GM23338 (cell line): ENCODE measurements around the gene EDNRA. TPM values are rescaled to one million over a fixed set of nuclear protein-coding genes. Genes with fewer than 3 reads are reported as not detected.

ENCODE experiments used
- ATAC-seq: fragments of 200-7000 bp; cut with Tn5 transposase; 3 replicates; pipeline ENCODE4 v1.9.1; 2020
- DNase-seq: peaks from one replicate; pipeline ENCODE4 v3.0.0-alpha.2; 2015; ENCODE audit warnings: low spot score
- H2AFZ ChIP-seq: fragments of 200-600 bp; sonication (generic); 2 replicates; pipeline ENCODE4 v1.8.0; 2016; ENCODE audit warnings: antibody characterized with exemption, mild to moderate bottlenecking, moderate library complexity
- H3F3A ChIP-seq: fragments of 200-600 bp; sonication (generic); replicated peaks from 2 replicates; pipeline ENCODE4 v1.8.0; 2017; ENCODE audit warnings: antibody characterized with exemption, mixed run types, low read depth
- H3K27ac ChIP-seq: fragments of 200-600 bp; sonication (generic); 2 replicates; pipeline ENCODE4 v1.6.1; 2016; ENCODE audit warnings: low read depth
- H3K27me3 ChIP-seq: fragments of 200-600 bp; sonication (generic); 2 replicates; pipeline ENCODE4 v1.8.0; 2016; ENCODE audit warnings: mild to moderate bottlenecking, mixed run types, moderate library complexity; ENCODE audit not compliant: insufficient read depth
- H3K36me3 ChIP-seq: fragments of 200-600 bp; sonication (generic); 2 replicates; pipeline ENCODE4 v1.8.0; 2016; ENCODE audit warnings: mild to moderate bottlenecking; ENCODE audit not compliant: insufficient read depth
- H3K4me1 ChIP-seq: fragments of 200-600 bp; sonication (generic); 2 replicates; pipeline ENCODE4 v1.8.0; 2016; ENCODE audit warnings: mild to moderate bottlenecking, moderate library complexity; ENCODE audit not compliant: insufficient read depth
- H3K4me2 ChIP-seq: fragments of 200-600 bp; sonication (generic); 2 replicates; pipeline ENCODE4 v1.7.1; 2017; ENCODE audit warnings: mixed run types
- H3K4me3 ChIP-seq: fragments of 200-600 bp; sonication (generic); 2 replicates; pipeline ENCODE4 v1.6.1; 2016; ENCODE audit warnings: mixed run types
- H3K79me2 ChIP-seq: fragments of 200-600 bp; sonication (generic); replicated peaks from 2 replicates; pipeline ENCODE4 v1.8.0; 2017; ENCODE audit warnings: mild to moderate bottlenecking; ENCODE audit not compliant: insufficient read depth
- H3K9me2 ChIP-seq: fragments of 200-600 bp; sonication (generic); 2 replicates; pipeline ENCODE4 v1.8.0; 2017; ENCODE audit not compliant: insufficient read depth
- H4K20me1 ChIP-seq: fragments of 200-600 bp; sonication (generic); replicated peaks from 2 replicates; pipeline ENCODE4 v1.8.0; 2017; ENCODE audit warnings: mild to moderate bottlenecking; ENCODE audit not compliant: insufficient read depth
- H3K27ac Mint-ChIP-seq: 2 replicates; pipeline ENCODE4 v1.8.0; 2020; ENCODE audit warnings: inconsistent platforms, mild to moderate bottlenecking, moderate library complexity, mixed read lengths
- H3K27me3 Mint-ChIP-seq: 3 replicates; pipeline ENCODE4 v1.8.0; 2022; ENCODE audit warnings: low read depth, mild to moderate bottlenecking, moderate library complexity, mixed read lengths, inconsistent platforms; ENCODE audit not compliant: insufficient read depth, poor library complexity
- H3K36me3 Mint-ChIP-seq: 3 replicates; pipeline ENCODE4 v1.8.0; 2021; ENCODE audit warnings: low read depth, mild to moderate bottlenecking, inconsistent platforms, moderate library complexity, mixed read lengths
- H3K4me1 Mint-ChIP-seq: 3 replicates; pipeline ENCODE4 v1.8.0; 2020; ENCODE audit warnings: mild to moderate bottlenecking, inconsistent platforms, mixed read lengths
- H3K4me3 Mint-ChIP-seq: 3 replicates; pipeline ENCODE4 v1.8.0; 2021; ENCODE audit warnings: moderate library complexity, mild to moderate bottlenecking, inconsistent platforms, mixed read lengths
- H3K9me3 Mint-ChIP-seq: 3 replicates; pipeline ENCODE4 v1.8.0; 2020; ENCODE audit warnings: moderate library complexity, mild to moderate bottlenecking, inconsistent platforms, mixed read lengths
- CREB1 ChIP-seq: fragments of 250-450 bp; sonication (Bioruptor Pico); IDR thresholded peaks from 2 replicates; pipeline ENCODE4 v1.5.0; 2020; ENCODE audit warnings: low read depth, mild to moderate bottlenecking, moderate library complexity
- EZH2 ChIP-seq: fragments of 200-600 bp; sonication (generic); IDR thresholded peaks from one replicate; pipeline ENCODE4 v1.8.0; 2017; ENCODE audit warnings: antibody characterized with exemption, mild to moderate bottlenecking, low read depth; ENCODE audit not compliant: unreplicated experiment
- STAT1 ChIP-seq: IDR thresholded peaks from one replicate; pipeline ENCODE4 v1.6.1; 2016; ENCODE audit warnings: antibody characterized with exemption; ENCODE audit not compliant: unreplicated experiment
- polyA plus RNA-seq: library from polyadenylated mRNA; unstranded; fragments of >200 nt; fragmentation: Nextera tagmentation; extraction: Ambion mirVana; gene quantifications from 2 replicates; pipeline ENCODE4 v1.2.1, GENCODE V29; 2016
- total RNA-seq: library from RNA; depleted of rRNA; stranded (reverse); fragments of >200 nt; shearing (Covaris generic); gene quantifications from 2 replicates; pipeline ENCODE4 v1.2.3, GENCODE V29; 2014
- TF ChIP-seq, protein P1 (sequence below): fragments of 250-450 bp; sonication (Bioruptor Pico); IDR thresholded peaks from 2 replicates; pipeline ENCODE4 v1.5.0; 2020; ENCODE audit warnings: mild to moderate bottlenecking, moderate library complexity
- TF ChIP-seq, protein P2 (sequence below): IDR thresholded peaks from 2 replicates; pipeline ENCODE4 v1.6.1; 2016; ENCODE audit warnings: antibody characterized with exemption

EDNRA gene
- total and polyA plus RNA-seq, 2 experiments from 2014 or later = 1.5 to 5.0 TPM

DNA sequence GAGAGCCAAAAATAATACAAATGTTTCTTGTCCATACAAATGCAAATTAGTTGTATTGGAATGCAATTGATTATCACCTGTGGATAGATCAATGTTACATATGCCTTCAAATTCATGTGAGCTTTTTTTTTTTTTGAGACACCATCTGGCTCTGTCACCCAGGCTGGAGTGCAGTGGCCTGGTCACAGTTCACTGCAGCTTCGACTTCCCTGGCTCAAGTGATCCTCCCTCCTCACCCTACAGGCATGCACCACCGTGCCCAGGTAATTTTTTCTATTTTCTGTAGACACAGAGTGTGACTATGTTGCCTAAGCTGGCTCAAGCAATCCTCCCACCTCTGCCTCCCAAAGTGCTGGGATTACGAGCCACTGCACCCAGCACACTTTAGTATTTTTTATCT is 97.7 kb downstream of the EDNRA start:
- Mint-ChIP-seq H3K36me3 (no peaks in the 10 kb centered on the region), H3K9me3 (no peaks in the 10 kb centered on the region; the same call in 2 of the 3 replicates), H3K27ac (peak overlapping the region; percentile 66; the same call in 1 of the 2 replicates), H3K27me3 (no peaks in the 10 kb centered on the region), H3K4me3 (no peak overlapping the region), H3K4me1 (no peaks in the 10 kb centered on the region; the same call in 2 of the 3 replicates)
- no peaks in the 10 kb centered on the region for H3F3A ChIP-seq
- no peak overlapping the region for H3K4me3 ChIP-seq
- DNase-seq = no peak
- H3K4me2 ChIP-seq = no peak overlapping the region
- no peaks in the 10 kb centered on the region for H3K79me2 ChIP-seq
- H3K9me2 ChIP-seq = peaks cover 6% of the 10 kb centered on the region; the same call in 1 of the 2 replicates
- no peak for TF ChIP-seq CREB1 (CRISPR knock-in tag)
- no peaks in the 10 kb centered on the region for H3K4me1 ChIP-seq
- ATAC-seq = no peak
- H3K36me3 ChIP-seq = no peaks in the 10 kb centered on the region
- no peak overlapping the region for H2AFZ ChIP-seq
- no peaks in the 10 kb centered on the region for H4K20me1 ChIP-seq
- no peaks in the 10 kb centered on the region for H3K27me3 ChIP-seq
- H3K27ac ChIP-seq = no peak overlapping the region

DNA sequence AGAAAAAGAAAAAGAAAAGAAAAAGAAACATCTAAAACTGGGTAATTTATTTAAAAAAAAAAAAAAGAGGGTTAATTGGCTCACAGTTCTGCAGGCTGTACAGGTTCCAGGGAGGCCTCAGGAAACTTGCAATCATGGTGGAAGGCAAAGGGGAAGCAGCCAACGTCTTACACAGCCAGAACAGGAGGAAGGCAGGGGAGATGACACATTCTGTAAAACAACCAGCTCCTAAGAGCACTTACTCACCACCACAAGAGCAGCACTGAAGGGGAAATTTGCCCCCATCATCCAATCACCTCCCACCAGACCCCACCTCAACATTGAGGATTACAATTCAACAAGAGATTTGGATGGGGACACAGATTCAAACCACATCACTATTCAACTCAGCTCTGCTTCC is 99.5 kb downstream of the EDNRA start:
- no peak for DNase-seq
- no peak overlapping the region for H3K27ac Mint-ChIP-seq
- Histone ChIP-seq H3K27me3 (no peaks in the 10 kb centered on the region), H3K4me2 (no peak overlapping the region), H3K36me3 (peaks cover 7% of the 10 kb centered on the region; the same call in 1 of the 2 replicates), H4K20me1 (no peaks in the 10 kb centered on the region), H3F3A (no peaks in the 10 kb centered on the region), H3K4me3 (no peak overlapping the region), H3K9me2 (peaks cover 6% of the 10 kb centered on the region; the same call in 1 of the 2 replicates), H3K27ac (no peak overlapping the region), H3K4me1 (no peaks in the 10 kb centered on the region), H3K79me2 (no peaks in the 10 kb centered on the region), H2AFZ (peak overlapping the region; percentile 56; the same call in 1 of the 2 replicates)
- H3K4me3 Mint-ChIP-seq = no peak overlapping the region
- H3K4me1 Mint-ChIP-seq = no peaks in the 10 kb centered on the region; the same call in 2 of the 3 replicates
- no peak for TF ChIP-seq STAT1
- TF ChIP-seq, protein P1, sequence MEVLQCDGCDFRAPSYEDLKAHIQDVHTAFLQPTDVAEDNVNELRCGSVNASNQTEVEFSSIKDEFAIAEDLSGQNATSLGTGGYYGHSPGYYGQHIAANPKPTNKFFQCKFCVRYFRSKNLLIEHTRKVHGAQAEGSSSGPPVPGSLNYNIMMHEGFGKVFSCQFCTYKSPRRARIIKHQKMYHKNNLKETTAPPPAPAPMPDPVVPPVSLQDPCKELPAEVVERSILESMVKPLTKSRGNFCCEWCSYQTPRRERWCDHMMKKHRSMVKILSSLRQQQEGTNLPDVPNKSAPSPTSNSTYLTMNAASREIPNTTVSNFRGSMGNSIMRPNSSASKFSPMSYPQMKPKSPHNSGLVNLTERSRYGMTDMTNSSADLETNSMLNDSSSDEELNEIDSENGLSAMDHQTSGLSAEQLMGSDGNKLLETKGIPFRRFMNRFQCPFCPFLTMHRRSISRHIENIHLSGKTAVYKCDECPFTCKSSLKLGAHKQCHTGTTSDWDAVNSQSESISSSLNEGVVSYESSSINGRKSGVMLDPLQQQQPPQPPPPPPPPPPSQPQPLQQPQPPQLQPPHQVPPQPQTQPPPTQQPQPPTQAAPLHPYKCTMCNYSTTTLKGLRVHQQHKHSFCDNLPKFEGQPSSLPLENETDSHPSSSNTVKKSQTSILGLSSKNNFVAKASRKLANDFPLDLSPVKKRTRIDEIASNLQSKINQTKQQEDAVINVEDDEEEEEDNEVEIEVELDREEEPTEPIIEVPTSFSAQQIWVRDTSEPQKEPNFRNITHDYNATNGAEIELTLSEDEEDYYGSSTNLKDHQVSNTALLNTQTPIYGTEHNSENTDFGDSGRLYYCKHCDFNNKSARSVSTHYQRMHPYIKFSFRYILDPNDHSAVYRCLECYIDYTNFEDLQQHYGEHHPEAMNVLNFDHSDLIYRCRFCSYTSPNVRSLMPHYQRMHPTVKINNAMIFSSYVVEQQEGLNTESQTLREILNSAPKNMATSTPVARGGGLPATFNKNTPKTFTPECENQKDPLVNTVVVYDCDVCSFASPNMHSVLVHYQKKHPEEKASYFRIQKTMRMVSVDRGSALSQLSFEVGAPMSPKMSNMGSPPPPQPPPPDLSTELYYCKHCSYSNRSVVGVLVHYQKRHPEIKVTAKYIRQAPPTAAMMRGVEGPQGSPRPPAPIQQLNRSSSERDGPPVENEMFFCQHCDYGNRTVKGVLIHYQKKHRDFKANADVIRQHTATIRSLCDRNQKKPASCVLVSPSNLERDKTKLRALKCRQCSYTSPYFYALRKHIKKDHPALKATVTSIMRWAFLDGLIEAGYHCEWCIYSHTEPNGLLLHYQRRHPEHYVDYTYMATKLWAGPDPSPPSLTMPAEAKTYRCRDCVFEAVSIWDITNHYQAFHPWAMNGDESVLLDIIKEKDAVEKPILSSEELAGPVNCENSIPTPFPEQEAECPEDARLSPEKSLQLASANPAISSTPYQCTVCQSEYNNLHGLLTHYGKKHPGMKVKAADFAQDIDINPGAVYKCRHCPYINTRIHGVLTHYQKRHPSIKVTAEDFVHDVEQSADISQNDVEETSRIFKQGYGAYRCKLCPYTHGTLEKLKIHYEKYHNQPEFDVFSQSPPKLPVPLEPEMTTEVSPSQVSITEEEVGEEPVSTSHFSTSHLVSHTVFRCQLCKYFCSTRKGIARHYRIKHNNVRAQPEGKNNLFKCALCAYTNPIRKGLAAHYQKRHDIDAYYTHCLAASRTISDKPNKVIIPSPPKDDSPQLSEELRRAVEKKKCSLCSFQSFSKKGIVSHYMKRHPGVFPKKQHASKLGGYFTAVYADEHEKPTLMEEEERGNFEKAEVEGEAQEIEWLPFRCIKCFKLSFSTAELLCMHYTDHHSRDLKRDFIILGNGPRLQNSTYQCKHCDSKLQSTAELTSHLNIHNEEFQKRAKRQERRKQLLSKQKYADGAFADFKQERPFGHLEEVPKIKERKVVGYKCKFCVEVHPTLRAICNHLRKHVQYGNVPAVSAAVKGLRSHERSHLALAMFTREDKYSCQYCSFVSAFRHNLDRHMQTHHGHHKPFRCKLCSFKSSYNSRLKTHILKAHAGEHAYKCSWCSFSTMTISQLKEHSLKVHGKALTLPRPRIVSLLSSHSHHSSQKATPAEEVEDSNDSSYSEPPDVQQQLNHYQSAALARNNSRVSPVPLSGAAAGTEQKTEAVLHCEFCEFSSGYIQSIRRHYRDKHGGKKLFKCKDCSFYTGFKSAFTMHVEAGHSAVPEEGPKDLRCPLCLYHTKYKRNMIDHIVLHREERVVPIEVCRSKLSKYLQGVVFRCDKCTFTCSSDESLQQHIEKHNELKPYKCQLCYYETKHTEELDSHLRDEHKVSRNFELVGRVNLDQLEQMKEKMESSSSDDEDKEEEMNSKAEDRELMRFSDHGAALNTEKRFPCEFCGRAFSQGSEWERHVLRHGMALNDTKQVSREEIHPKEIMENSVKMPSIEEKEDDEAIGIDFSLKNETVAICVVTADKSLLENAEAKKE (CRISPR knock-in tag) = no peak
- TF ChIP-seq EZH2 = no peak
- TF ChIP-seq, protein P2, sequence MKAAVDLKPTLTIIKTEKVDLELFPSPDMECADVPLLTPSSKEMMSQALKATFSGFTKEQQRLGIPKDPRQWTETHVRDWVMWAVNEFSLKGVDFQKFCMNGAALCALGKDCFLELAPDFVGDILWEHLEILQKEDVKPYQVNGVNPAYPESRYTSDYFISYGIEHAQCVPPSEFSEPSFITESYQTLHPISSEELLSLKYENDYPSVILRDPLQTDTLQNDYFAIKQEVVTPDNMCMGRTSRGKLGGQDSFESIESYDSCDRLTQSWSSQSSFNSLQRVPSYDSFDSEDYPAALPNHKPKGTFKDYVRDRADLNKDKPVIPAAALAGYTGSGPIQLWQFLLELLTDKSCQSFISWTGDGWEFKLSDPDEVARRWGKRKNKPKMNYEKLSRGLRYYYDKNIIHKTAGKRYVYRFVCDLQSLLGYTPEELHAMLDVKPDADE = no peak
- H3K9me3 Mint-ChIP-seq = peaks cover 15% of the 10 kb centered on the region
- peaks cover 2% of the 10 kb centered on the region for H3K27me3 Mint-ChIP-seq
- H3K36me3 Mint-ChIP-seq = peaks cover 5% of the 10 kb centered on the region; the same call in 2 of the 3 replicates
- no peak for ATAC-seq
